ENCODE results near the gene DERL3. TPM values are rescaled to one million over a fixed set of nuclear protein-coding genes. Genes with fewer than 3 reads are reported as not detected.

Gene DERL3
- total RNA-seq, 1 experiment from 2014 or later: 12.5 TPM

DNA sequence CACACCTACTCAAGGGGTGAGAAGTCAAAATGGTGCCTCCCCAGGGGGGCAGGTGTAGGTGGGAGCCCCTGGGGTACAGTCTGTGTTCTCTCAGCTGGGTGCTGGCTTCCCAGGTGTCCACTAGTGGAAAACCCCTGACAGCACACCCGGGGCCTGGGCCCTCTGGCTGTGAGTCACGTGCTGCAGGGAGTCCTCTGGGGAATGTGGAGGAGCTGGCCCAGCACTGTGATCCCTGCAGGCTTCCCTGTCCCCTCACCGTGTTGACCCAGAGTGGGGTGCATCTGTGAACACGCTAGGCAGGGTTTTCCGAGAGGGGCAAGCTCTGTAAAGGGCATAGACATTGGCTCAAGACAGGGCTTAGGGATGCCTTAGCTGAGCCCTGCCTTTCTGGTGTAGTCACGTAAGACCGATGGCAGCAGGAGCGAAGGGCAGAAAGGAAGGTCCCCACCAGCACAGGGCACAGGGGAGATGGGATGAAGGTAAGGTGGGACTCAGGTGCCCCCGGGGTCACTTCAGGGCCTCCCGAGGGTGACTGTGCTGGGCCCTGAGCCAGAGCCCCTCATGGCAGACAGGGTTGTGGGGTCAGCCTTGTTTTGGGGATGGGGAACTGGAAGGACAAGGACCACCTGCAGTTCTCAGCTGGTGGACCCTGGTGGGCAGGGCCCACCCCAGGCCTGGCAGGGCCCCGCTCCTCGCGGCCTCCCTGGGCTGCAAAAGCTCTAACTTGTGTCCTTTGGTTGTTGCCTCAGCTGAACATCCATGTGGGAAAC, 14.1 kb downstream of the DERL3 start:
- no peak overlapping the region for H3K27ac Mint-ChIP-seq
- peaks cover 13% of the 10 kb centered on the region for H3K4me1 Mint-ChIP-seq
- no peaks in the 10 kb centered on the region; the same call in 1 of the 2 replicates for H3K27me3 Mint-ChIP-seq (ENCODE audit: low read depth)
- ChIA-PET CTCF (interaction anchor here (1.2 kb wide), 1 partner anchor 59 kb away, joined by 3 read pairs; no protein-coding TSS in a partner anchor), POLR2A (interaction anchor here (0.8 to 1.0 kb wide), 2 partner anchors 13 to 14 kb away, joined by 3 read pairs; partner anchors contain the start of gene DERL3)
- H3K9me3 Mint-ChIP-seq: no peaks in the 10 kb centered on the region
- DNase-seq (ENCODE audit: low spot score): no peak
- 0 out of 2 replicates have a peak, but pooled peaks have one; percentile 32 for TF ChIP-seq ZNF423 (CRISPR knock-in tag; IDR thresholded peaks at IDR 0.05)
- TF ChIP-seq, protein P1, sequence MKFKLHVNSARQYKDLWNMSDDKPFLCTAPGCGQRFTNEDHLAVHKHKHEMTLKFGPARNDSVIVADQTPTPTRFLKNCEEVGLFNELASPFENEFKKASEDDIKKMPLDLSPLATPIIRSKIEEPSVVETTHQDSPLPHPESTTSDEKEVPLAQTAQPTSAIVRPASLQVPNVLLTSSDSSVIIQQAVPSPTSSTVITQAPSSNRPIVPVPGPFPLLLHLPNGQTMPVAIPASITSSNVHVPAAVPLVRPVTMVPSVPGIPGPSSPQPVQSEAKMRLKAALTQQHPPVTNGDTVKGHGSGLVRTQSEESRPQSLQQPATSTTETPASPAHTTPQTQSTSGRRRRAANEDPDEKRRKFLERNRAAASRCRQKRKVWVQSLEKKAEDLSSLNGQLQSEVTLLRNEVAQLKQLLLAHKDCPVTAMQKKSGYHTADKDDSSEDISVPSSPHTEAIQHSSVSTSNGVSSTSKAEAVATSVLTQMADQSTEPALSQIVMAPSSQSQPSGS (CRISPR knock-in tag; IDR thresholded peaks at IDR 0.05; ENCODE audit: borderline replicate concordance, low read depth): no peak
- no peak overlapping the region for H3K4me3 Mint-ChIP-seq
- peaks cover 80% of the 10 kb centered on the region for H3K36me3 Mint-ChIP-seq
- no peak for ATAC-seq

DNA sequence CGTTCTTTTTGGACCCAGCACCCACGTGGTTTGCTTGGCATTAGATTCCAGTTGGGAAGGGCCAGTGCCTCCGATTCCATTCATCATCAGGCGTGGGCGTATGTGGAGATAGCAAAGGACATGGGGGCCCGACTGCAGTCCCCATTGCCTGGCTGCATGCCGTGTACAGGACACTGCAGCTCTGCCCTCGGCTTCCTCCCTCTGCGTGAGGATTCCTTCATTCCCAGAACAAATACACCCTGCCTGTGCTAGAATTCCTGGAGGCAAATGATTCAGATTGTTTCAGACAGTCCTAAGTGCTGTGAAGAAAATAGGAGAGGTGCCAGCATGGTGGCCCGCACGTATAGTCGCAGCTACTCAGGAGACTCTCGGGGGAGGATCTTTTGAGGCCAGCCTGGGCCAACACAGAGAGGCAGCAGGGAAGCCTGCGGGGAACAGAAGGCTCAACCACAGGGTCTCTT, 15.4 kb downstream of the DERL3 start:
- H3K4me1 Mint-ChIP-seq: peaks cover 13% of the 10 kb centered on the region
- ATAC-seq: no peak

More for the DNA sequence above, 15.4 kb downstream of the DERL3 start:
- ChIA-PET CTCF (no interaction called here), POLR2A (interaction anchor here (1.0 kb wide), 1 partner anchor 15 kb away, joined by 3 read pairs; the partner anchor contains the start of gene DERL3)
- no peaks in the 10 kb centered on the region; the same call in 1 of the 2 replicates for H3K27me3 Mint-ChIP-seq (ENCODE audit: low read depth)
- no peak overlapping the region for H3K4me3 Mint-ChIP-seq
- TF ChIP-seq ZNF425 (CRISPR knock-in tag; conservative IDR thresholded peaks at IDR 0.05): no peak
- no peak for TF ChIP-seq GTF2I (CRISPR knock-in tag; conservative IDR thresholded peaks at IDR 0.05)
- TF ChIP-seq ZNF671 (CRISPR knock-in tag; IDR thresholded peaks at IDR 0.05): no peak
- TF ChIP-seq USF2 (CRISPR knock-in tag; IDR thresholded peaks at IDR 0.05): no peak
- TF ChIP-seq JAZF1 (CRISPR knock-in tag; IDR thresholded peaks at IDR 0.05): no peak
- no peak for TF ChIP-seq ZNF423 (CRISPR knock-in tag; IDR thresholded peaks at IDR 0.05)
- TF ChIP-seq ATF1 (CRISPR knock-in tag; IDR thresholded peaks at IDR 0.05): no peak
- TF ChIP-seq FOXK1 (CRISPR knock-in tag; IDR thresholded peaks at IDR 0.05): no peak
- no peak for TF ChIP-seq E2F4 (CRISPR knock-in tag; IDR thresholded peaks at IDR 0.05; ENCODE audit: borderline replicate concordance, low read depth)
- TF ChIP-seq RORB (CRISPR knock-in tag; IDR thresholded peaks at IDR 0.05): no peak
- no peak for TF ChIP-seq E2F5 (CRISPR knock-in tag; IDR thresholded peaks at IDR 0.05)
- no peaks in the 10 kb centered on the region for H3K9me3 Mint-ChIP-seq
- no peak for DNase-seq (ENCODE audit: low spot score)
- H3K27ac Mint-ChIP-seq: peak overlapping the region; percentile 63
- peaks cover 84% of the 10 kb centered on the region for H3K36me3 Mint-ChIP-seq

Data from WTC11 (cell line).